GM12892 (cell line): Measurements from ENCODE around the gene CDK5R1.
A peak's percentile ranks its signal among the peaks of the same experiment; 100 is the strongest.

Experiments used
- DNase-seq: peaks from one replicate; pipeline ENCODE4 v3.0.0; 2011; ENCODE audit not compliant: insufficient read length
- FAIRE-seq: peaks from 2 replicates; lab custom pipeline; 2011; peaks lifted over from hg19 to GRCh38; lab: Jason Lieb, UNC
- POLR2A ChIP-seq: IDR thresholded peaks from 2 replicates; pipeline ENCODE4 v1.6.1; 2011; ENCODE audit warnings: low read depth, low read length, control low read depth
- POLR2AphosphoS5 ChIP-seq: IDR thresholded peaks from 2 replicates; pipeline ENCODE4 v1.6.1; 2011; ENCODE audit warnings: low read depth, low read length, control low read depth
- TAF1 ChIP-seq: IDR thresholded peaks from 2 replicates; pipeline ENCODE4 v1.6.1; 2011; ENCODE audit warnings: low read depth, mild to moderate bottlenecking, control low read depth, low read length, borderline replicate concordance

CDK5R1 gene

DNA sequence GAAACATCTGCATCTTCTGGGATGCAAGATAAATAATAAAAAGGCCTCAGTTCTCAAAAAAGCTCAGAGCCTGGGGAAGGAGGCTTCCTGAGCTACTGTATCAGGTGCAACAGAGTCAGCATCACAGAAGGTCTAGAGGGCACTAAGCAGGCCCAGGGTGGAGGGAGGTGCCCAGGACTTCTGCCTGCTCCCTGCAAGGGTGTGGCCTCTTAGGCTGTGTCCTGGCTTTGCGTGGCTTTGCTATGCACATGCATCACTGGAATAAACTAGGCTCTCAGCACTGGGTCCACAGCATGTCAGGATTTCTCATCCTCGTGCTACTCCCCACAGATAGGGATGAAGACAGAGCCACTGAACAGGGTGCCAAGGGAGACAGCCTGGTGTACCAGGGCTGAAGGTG lies 25.5 kb downstream of the CDK5R1 start:
- no peak for FAIRE-seq
- TF ChIP-seq POLR2AphosphoS5 (no peak), POLR2A (no peak), TAF1 (no peak)
- DNase-seq, result no peak

GRCh38 chr17:32513579-32513978 lies 26.8 kb downstream of the CDK5R1 start:
- no peak for TF ChIP-seq POLR2A
- no peak for TF ChIP-seq TAF1
- TF ChIP-seq POLR2AphosphoS5, result no peak
- no peak for FAIRE-seq
- DNase-seq, result no peak

GRCh38 chr17:32514606-32515005 lies 27.8 kb downstream of the CDK5R1 start:
- TF ChIP-seq POLR2A (no peak), TAF1 (no peak), POLR2AphosphoS5 (no peak)
- FAIRE-seq (no peak), DNase-seq (no peak)

- TF ChIP-seq POLR2A, result peak; percentile 43; the same call in 1 of the 2 replicates
- no peak for TF ChIP-seq POLR2AphosphoS5
- 0 out of 2 replicates have a peak, but pooled peaks have one; percentile 5 for TF ChIP-seq TAF1
- peak; percentile 98 for FAIRE-seq
- DNase-seq, result no peak
Observed at GRCh38 chr17:32515677-32516383, 29.0 kb downstream of the CDK5R1 start.

- DNase-seq, result no peak
- no peak; the same call in 1 of the 2 replicates for TF ChIP-seq POLR2AphosphoS5
- TF ChIP-seq POLR2A, result no peak
- no peak for TF ChIP-seq TAF1
- FAIRE-seq, result no peak
Observed at GRCh38 chr17:32516450-32516849, 29.7 kb downstream of the CDK5R1 start.

GRCh38 chr17:32516940-32517701 lies 30.3 kb downstream of the CDK5R1 start:
- DNase-seq, result no peak
- TF ChIP-seq POLR2A (0 out of 2 replicates have a peak, but pooled peaks have one; percentile 51), POLR2AphosphoS5 (peak; percentile 30; the same call in 1 of the 2 replicates), TAF1 (no peak)
- FAIRE-seq, result peak; percentile 97

- FAIRE-seq (peak; percentile 48), DNase-seq (no peak)
- TF ChIP-seq POLR2AphosphoS5, result no peak
- no peak for TF ChIP-seq POLR2A
- TF ChIP-seq TAF1, result no peak
Observed at GRCh38 chr17:32517982-32518381, 31.2 kb downstream of the CDK5R1 start.

GRCh38 chr17:32518646-32519227 lies 31.9 kb downstream of the CDK5R1 start:
- peak; percentile 42 for FAIRE-seq
- no peak for DNase-seq
- TF ChIP-seq TAF1, result no peak
- no peak for TF ChIP-seq POLR2AphosphoS5
- TF ChIP-seq POLR2A, result no peak; the same call in 1 of the 2 replicates

- DNase-seq, result no peak
- TF ChIP-seq POLR2A, result no peak; the same call in 1 of the 2 replicates
- TF ChIP-seq TAF1, result no peak
- TF ChIP-seq POLR2AphosphoS5, result no peak
- FAIRE-seq, result peak; percentile 76
Observed at GRCh38 chr17:32519228-32520103, 32.7 kb downstream of the CDK5R1 start.

DNA sequence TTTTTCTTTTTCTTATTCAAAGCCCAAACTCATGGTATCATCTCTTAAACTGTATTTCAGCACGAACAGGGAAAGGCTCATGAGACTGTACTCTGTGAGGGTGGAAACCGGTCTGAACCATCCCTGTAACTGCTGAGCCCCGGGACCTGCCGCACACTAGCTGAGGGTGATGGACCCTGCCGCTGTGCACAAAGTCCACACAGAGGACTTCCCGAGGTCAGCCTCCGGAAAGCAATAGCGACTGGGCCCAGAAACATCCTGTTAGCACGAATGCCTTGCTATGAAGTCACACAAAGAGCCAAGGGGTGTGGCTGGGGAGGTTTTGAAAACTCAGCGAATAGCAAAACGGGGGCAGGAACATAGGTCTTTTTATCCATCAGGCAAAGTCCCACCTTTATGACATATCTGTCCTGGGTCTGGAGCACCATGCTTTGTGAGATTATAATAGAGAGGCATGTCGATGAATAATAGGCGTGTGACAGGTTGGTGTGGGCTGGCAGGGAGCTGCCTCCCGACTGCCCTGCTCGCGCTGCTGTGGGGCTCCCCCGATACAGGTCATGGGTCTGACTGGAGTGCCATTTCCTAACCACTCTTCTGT lies 33.4 kb downstream of the CDK5R1 start:
- DNase-seq (no peak), FAIRE-seq (peak; percentile 89)
- peak; percentile 90 for TF ChIP-seq POLR2AphosphoS5
- TF ChIP-seq TAF1, result peak; percentile 58; the same call in 1 of the 2 replicates
- peak; percentile 83 for TF ChIP-seq POLR2A
